ENCODE results near the gene MIB2. TPM values are rescaled to one million over a fixed set of nuclear protein-coding genes. Genes with fewer than 3 reads are reported as not detected.
"Not testable (repeated sequence)": the region's sequence is repeated elsewhere in the genome, so short reads cannot be mapped to it uniquely, and the experiment has no call there.

The MIB2 gene
- total and polyA plus RNA-seq, 2 donors = 34.9 to 160 TPM

- WGBS = 16% methylated on average over 47 of the region's 48 CpGs
These were observed 14.3 kb downstream of the MIB2 start for GRCh38 chr1:1629430-1630190.

GRCh38 chr1:1630191-1630964 lies 15.1 kb downstream of the MIB2 start:
- Histone ChIP-seq H3K27ac (ENCODE audit: low read depth in 1 of 2, low read length in 1 of 2) (peak overlapping the region; percentile 96), H3K4me3 (ENCODE audit: low read length in 2 of 2) (peak overlapping the region; percentile 32 to 65), H3K9me3 (ENCODE audit: control insufficient read depth in 2 of 2, insufficient read depth in 1 of 2, low read length in 1 of 2) (no peaks in the 10 kb centered on the region), H3K27me3 (ENCODE audit: control insufficient read depth in 2 of 2, insufficient read depth in 1 of 2, low read length in 1 of 2) (peaks cover 16 to 21% of the 10 kb centered on the region in 2 donors), H3K4me1 (ENCODE audit: control insufficient read depth in 2 of 2, insufficient read depth in 2 of 2, low read length in 2 of 2) (peaks cover 12 to 36% of the 10 kb centered on the region in 2 donors), H3K36me3 (ENCODE audit: control insufficient read depth in 2 of 2, insufficient read depth in 2 of 2, low read length in 1 of 2) (peaks cover 7 to 16% of the 10 kb centered on the region in 2 donors)
- WGBS = 2% methylated on average over 80 of the region's 81 CpGs
- DNase-seq (ENCODE audit: low read depth in 6 of 9, low spot score in 9 of 9) = peak; percentile 87 to 98 (median 91)

More at GRCh38 chr1:1629430-1630190, 14.3 kb downstream of the MIB2 start:
- H3K9me3 ChIP-seq (ENCODE audit: control insufficient read depth in 2 of 2, insufficient read depth in 1 of 2, low read length in 1 of 2) = no peaks in the 10 kb centered on the region
- H3K4me1 ChIP-seq (ENCODE audit: control insufficient read depth in 2 of 2, insufficient read depth in 2 of 2, low read length in 2 of 2) = peaks cover 12 to 36% of the 10 kb centered on the region in 2 donors
- peaks cover 16 to 21% of the 10 kb centered on the region in 2 donors for H3K27me3 ChIP-seq (ENCODE audit: control insufficient read depth in 2 of 2, insufficient read depth in 1 of 2, low read length in 1 of 2)
- H3K27ac ChIP-seq (ENCODE audit: low read depth in 1 of 2, low read length in 1 of 2) = peak overlapping the region; percentile 96
- H3K36me3 ChIP-seq (ENCODE audit: control insufficient read depth in 2 of 2, insufficient read depth in 2 of 2, low read length in 1 of 2) = peaks cover 7 to 16% of the 10 kb centered on the region in 2 donors
- peak overlapping the region; percentile 51 to 65 for H3K4me3 ChIP-seq (ENCODE audit: low read length in 2 of 2)
- peak; percentile 59 to 91 (median 73) for DNase-seq (ENCODE audit: low read depth in 6 of 9, low spot score in 9 of 9)

- Histone ChIP-seq H3K36me3 (ENCODE audit: control insufficient read depth in 2 of 2, insufficient read depth in 2 of 2, low read length in 1 of 2) (peaks cover 7 to 16% of the 10 kb centered on the region in 2 donors), H3K27ac (ENCODE audit: low read depth in 1 of 2, low read length in 1 of 2) (peak overlapping the region; percentile 82 to 96), H3K4me1 (ENCODE audit: control insufficient read depth in 2 of 2, insufficient read depth in 2 of 2, low read length in 2 of 2) (peaks cover 12 to 36% of the 10 kb centered on the region in 2 donors), H3K4me3 (ENCODE audit: low read length in 2 of 2) (peak overlapping the region; percentile 32 to 65), H3K9me3 (ENCODE audit: control insufficient read depth in 2 of 2, insufficient read depth in 1 of 2, low read length in 1 of 2) (no peaks in the 10 kb centered on the region), H3K27me3 (ENCODE audit: control insufficient read depth in 2 of 2, insufficient read depth in 1 of 2, low read length in 1 of 2) (peaks cover 16 to 21% of the 10 kb centered on the region in 2 donors)
- DNase-seq (ENCODE audit: low read depth in 6 of 9, low spot score in 9 of 9) = peak in 2 of 9 donors; percentile 24 to 31
- WGBS = 14% methylated on average over 79 of the region's 79 CpGs
These were observed 15.9 kb downstream of the MIB2 start for GRCh38 chr1:1630965-1631781.

- peaks cover 16 to 21% of the 10 kb centered on the region in 2 donors for H3K27me3 ChIP-seq (ENCODE audit: control insufficient read depth in 2 of 2, insufficient read depth in 1 of 2, low read length in 1 of 2)
- H3K4me3 ChIP-seq (ENCODE audit: low read length in 2 of 2) = peak within 1 kb of the TSS in 1 of 2 donors; percentile 65
- peak in 1 of 9 donors; percentile 18 for DNase-seq (ENCODE audit: low read depth in 6 of 9, low spot score in 9 of 9)
- peaks cover 12 to 36% of the 10 kb centered on the region in 2 donors for H3K4me1 ChIP-seq (ENCODE audit: control insufficient read depth in 2 of 2, insufficient read depth in 2 of 2, low read length in 2 of 2)
- 7% methylated on average over 48 of the region's 48 CpGs for WGBS
- peaks cover 11 to 22% of the 10 kb centered on the region in 2 donors for H3K36me3 ChIP-seq (ENCODE audit: control insufficient read depth in 2 of 2, insufficient read depth in 2 of 2, low read length in 1 of 2)
- no peaks in the 10 kb centered on the region for H3K9me3 ChIP-seq (ENCODE audit: control insufficient read depth in 2 of 2, insufficient read depth in 1 of 2, low read length in 1 of 2)
- H3K27ac ChIP-seq (ENCODE audit: low read depth in 1 of 2, low read length in 1 of 2) = peak within 1 kb of the TSS in 1 of 2 donors; percentile 25
These were observed 16.6 kb downstream of the MIB2 start, which contains the start of gene MMP23B for GRCh38 chr1:1631782-1632420. Gene MMP23B (plus strand): TSS chr1:1632173. CDS start chr1:1632219, 46 bp downstream.

GRCh38 chr1:1633409-1633808 lies 18.1 kb downstream of the MIB2 start:
- not testable (repeated sequence) for DNase-seq (ENCODE audit: low read depth in 6 of 9, low spot score in 9 of 9); H3K27ac ChIP-seq (ENCODE audit: low read depth in 1 of 2, low read length in 1 of 2); H3K4me3 ChIP-seq (ENCODE audit: low read length in 2 of 2); H3K9me3 ChIP-seq (ENCODE audit: control insufficient read depth in 2 of 2, insufficient read depth in 1 of 2, low read length in 1 of 2)
- peaks cover 7 to 18% of the 10 kb centered on the region in 2 donors for H3K36me3 ChIP-seq (ENCODE audit: control insufficient read depth in 2 of 2, insufficient read depth in 2 of 2, low read length in 1 of 2)
- no CpG with 5 or more reads among the region's 35 CpGs for WGBS
- H3K27me3 ChIP-seq (ENCODE audit: control insufficient read depth in 2 of 2, insufficient read depth in 1 of 2, low read length in 1 of 2) = peaks cover 16 to 21% of the 10 kb centered on the region in 2 donors
- peaks cover 12 to 35% of the 10 kb centered on the region in 2 donors for H3K4me1 ChIP-seq (ENCODE audit: control insufficient read depth in 2 of 2, insufficient read depth in 2 of 2, low read length in 2 of 2)

GRCh38 chr1:1634613-1635012 lies 19.3 kb downstream of the MIB2 start:
- Histone ChIP-seq H3K36me3 (ENCODE audit: control insufficient read depth in 2 of 2, insufficient read depth in 2 of 2, low read length in 1 of 2) (peaks cover 7 to 27% of the 10 kb centered on the region in 2 donors), H3K27me3 (ENCODE audit: control insufficient read depth in 2 of 2, insufficient read depth in 1 of 2, low read length in 1 of 2) (peaks cover 16 to 21% of the 10 kb centered on the region in 2 donors), H3K4me1 (ENCODE audit: control insufficient read depth in 2 of 2, insufficient read depth in 2 of 2, low read length in 2 of 2) (peaks cover 12 to 23% of the 10 kb centered on the region in 2 donors)
- not testable (repeated sequence) for DNase-seq (ENCODE audit: low read depth in 6 of 9, low spot score in 9 of 9); H3K4me3 ChIP-seq (ENCODE audit: low read length in 2 of 2); H3K27ac ChIP-seq (ENCODE audit: low read depth in 1 of 2, low read length in 1 of 2); H3K9me3 ChIP-seq (ENCODE audit: control insufficient read depth in 2 of 2, insufficient read depth in 1 of 2, low read length in 1 of 2)
- WGBS = 97% methylated on average over 9 of the region's 13 CpGs

- H3K9me3 ChIP-seq (ENCODE audit: control insufficient read depth in 2 of 2, insufficient read depth in 1 of 2, low read length in 1 of 2); DNase-seq (ENCODE audit: low read depth in 6 of 9, low spot score in 9 of 9); H3K4me3 ChIP-seq (ENCODE audit: low read length in 2 of 2); H3K4me1 ChIP-seq (ENCODE audit: control insufficient read depth in 2 of 2, insufficient read depth in 2 of 2, low read length in 2 of 2); H3K27me3 ChIP-seq (ENCODE audit: control insufficient read depth in 2 of 2, insufficient read depth in 1 of 2, low read length in 1 of 2); H3K27ac ChIP-seq (ENCODE audit: low read depth in 1 of 2, low read length in 1 of 2): not testable (repeated sequence)
- H3K36me3 ChIP-seq (ENCODE audit: control insufficient read depth in 2 of 2, insufficient read depth in 2 of 2, low read length in 1 of 2) = peaks cover 7 to 29% of the 10 kb centered on the region in 2 donors
- WGBS = 96% methylated on average over 37 of the region's 37 CpGs
These were observed 21.6 kb downstream of the MIB2 start for GRCh38 chr1:1636621-1637478.

All from thymus (tissue), 11 donors.